HEK293T (cell line): ENCODE measurements around the gene NAMPT.

Experiments used
- CTCF ChIA-PET: fragments of 350-600 bp; formaldehyde crosslinking; extraction: SDS; loops from one replicate; lab custom pipeline; 2021; ENCODE audit warnings: antibody characterized with exemption, inconsistent platforms; lab: Yijun Ruan, JAX
- POLR2A ChIA-PET: fragments of 350-600 bp; formaldehyde crosslinking; extraction: SDS; loops from one replicate; lab custom pipeline; 2020; ENCODE audit warnings: antibody characterized with exemption, inconsistent platforms; lab: Yijun Ruan, JAX
- DNase-seq: peaks from one replicate; pipeline ENCODE4 v3.0.0; 2012; ENCODE audit warnings: mixed read lengths; ENCODE audit errors: extremely low spot score
- ARNT ChIP-seq: fragments of 450-650 bp; IDR thresholded peaks from 2 replicates; pipeline ENCODE4 v1.6.1; 2017; ENCODE audit warnings: mild to moderate bottlenecking
- BHLHE40 ChIP-seq: fragments of 450-650 bp; IDR thresholded peaks from 2 replicates; pipeline ENCODE4 v1.6.1; 2016; ENCODE audit warnings: mild to moderate bottlenecking, moderate library complexity, borderline replicate concordance
- CTBP1 ChIP-seq: fragments of 450-650 bp; IDR thresholded peaks from 2 replicates; pipeline ENCODE4 v1.6.1; 2016; ENCODE audit warnings: borderline replicate concordance
- ELF4 ChIP-seq: fragments of 450-650 bp; IDR thresholded peaks from 2 replicates; pipeline ENCODE4 v1.6.1; 2017; ENCODE audit warnings: antibody characterized with exemption
- FOXA1 ChIP-seq: fragments of 450-650 bp; IDR thresholded peaks from 2 replicates; pipeline ENCODE4 v1.6.1; 2016; ENCODE audit warnings: mild to moderate bottlenecking
- FOXK2 ChIP-seq: fragments of 450-650 bp; IDR thresholded peaks from 2 replicates; pipeline ENCODE4 v1.6.1; 2016; ENCODE audit warnings: mild to moderate bottlenecking
- FOXM1 ChIP-seq: fragments of 450-650 bp; IDR thresholded peaks from 2 replicates; pipeline ENCODE4 v1.6.1; 2017; ENCODE audit warnings: mild to moderate bottlenecking, borderline replicate concordance
- HDGF ChIP-seq: fragments of 450-650 bp; IDR thresholded peaks from 2 replicates; pipeline ENCODE4 v1.6.1; 2017; ENCODE audit warnings: antibody characterized with exemption, borderline replicate concordance
- L3MBTL2 ChIP-seq: fragments of 450-650 bp; conservative IDR thresholded peaks from 2 replicates; pipeline ENCODE4 v1.6.1; 2016; ENCODE audit warnings: mild to moderate bottlenecking
- LEF1 ChIP-seq: fragments of 450-650 bp; IDR thresholded peaks from 2 replicates; pipeline ENCODE4 v1.6.1; 2017; ENCODE audit warnings: mild to moderate bottlenecking, borderline replicate concordance
- NFRKB ChIP-seq: fragments of 450-650 bp; IDR thresholded peaks from 2 replicates; pipeline ENCODE4 v1.6.1; 2016; ENCODE audit warnings: mild to moderate bottlenecking, moderate library complexity
- PKNOX1 ChIP-seq: fragments of 450-650 bp; IDR thresholded peaks from 2 replicates; pipeline ENCODE4 v1.6.1; 2016
- SP1 ChIP-seq: fragments of 450-650 bp; IDR thresholded peaks from 2 replicates; pipeline ENCODE4 v1.6.1; 2017
- SUZ12 ChIP-seq: fragments of 450-650 bp; IDR thresholded peaks from 2 replicates; pipeline ENCODE4 v1.6.1; 2016; ENCODE audit warnings: mild to moderate bottlenecking
- TARDBP ChIP-seq: fragments of 450-650 bp; IDR thresholded peaks from 2 replicates; pipeline ENCODE4 v1.6.1; 2016
- ZNF384 ChIP-seq: fragments of 450-650 bp; IDR thresholded peaks from 2 replicates; pipeline ENCODE4 v1.6.1; 2016

The NAMPT gene

GRCh38 chr7:106222545-106222944 lies 62.2 kb downstream of the NAMPT start:
- no peak for DNase-seq
- ChIA-PET POLR2A (no interaction called here), CTCF (no interaction called here)
- TF ChIP-seq LEF1 (no peak), FOXM1 (no peak), PKNOX1 (no peak), NFRKB (no peak), HDGF (no peak), SUZ12 (no peak), ELF4 (no peak), ARNT (no peak), BHLHE40 (no peak), FOXK2 (no peak), CTBP1 (no peak), SP1 (no peak), ZNF384 (no peak), L3MBTL2 (no peak), FOXA1 (no peak), TARDBP (no peak)

- no peak for DNase-seq
- TF ChIP-seq HDGF: no peak
- no peak for TF ChIP-seq ELF4
- no peak for TF ChIP-seq FOXA1
- TF ChIP-seq ARNT: no peak
- TF ChIP-seq TARDBP: no peak
- no peak for TF ChIP-seq LEF1
- CTCF ChIA-PET: no interaction called here
- POLR2A ChIA-PET: no interaction called here
Measured at GRCh38 chr7:106220307-106220706, 64.5 kb downstream of the NAMPT start.

GRCh38 chr7:106219170-106219569 lies 65.6 kb downstream of the NAMPT start:
- POLR2A ChIA-PET: no interaction called here
- TF ChIP-seq SP1: no peak
- TF ChIP-seq CTBP1: no peak
- TF ChIP-seq FOXA1: no peak
- TF ChIP-seq LEF1: no peak
- no peak for TF ChIP-seq HDGF
- TF ChIP-seq L3MBTL2: no peak
- TF ChIP-seq ZNF384: no peak
- TF ChIP-seq BHLHE40: no peak
- no peak for TF ChIP-seq TARDBP
- TF ChIP-seq FOXK2: no peak
- DNase-seq: no peak
- CTCF ChIA-PET: no interaction called here

- DNase-seq: no peak
- ChIA-PET POLR2A (interaction anchor here (1.7 kb wide), 1 partner anchor 67 kb away, joined by 4 read pairs; no protein-coding TSS in a partner anchor), CTCF (no interaction called here)
- TF ChIP-seq FOXM1: no peak
- TF ChIP-seq SUZ12: no peak
- no peak for TF ChIP-seq LEF1
- no peak for TF ChIP-seq HDGF
- no peak for TF ChIP-seq NFRKB
- no peak for TF ChIP-seq FOXK2
- TF ChIP-seq L3MBTL2: no peak
- TF ChIP-seq ELF4: no peak
- no peak for TF ChIP-seq CTBP1
- TF ChIP-seq TARDBP: no peak
- no peak for TF ChIP-seq SP1
- TF ChIP-seq FOXA1: no peak
- no peak for TF ChIP-seq BHLHE40
Measured at GRCh38 chr7:106218546-106218945, 66.2 kb downstream of the NAMPT start.

- ChIA-PET POLR2A (interaction anchor here (1.7 kb wide), 1 partner anchor 68 kb away, joined by 4 read pairs; no protein-coding TSS in a partner anchor), CTCF (interaction anchor here (1.3 kb wide), 1 partner anchor 40 kb away, joined by 3 read pairs; no protein-coding TSS in a partner anchor)
- TF ChIP-seq BHLHE40 (no peak), SUZ12 (no peak), HDGF (no peak), L3MBTL2 (no peak), NFRKB (no peak), ELF4 (no peak), FOXK2 (no peak), ARNT (no peak), CTBP1 (no peak), ZNF384 (no peak), PKNOX1 (no peak), LEF1 (no peak), TARDBP (no peak), FOXM1 (no peak)
- DNase-seq: no peak
Measured at GRCh38 chr7:106216923-106217542, 67.8 kb downstream of the NAMPT start.

GRCh38 chr7:106216517-106216922 lies 68.3 kb downstream of the NAMPT start:
- CTCF ChIA-PET: interaction anchor here (1.3 kb wide), 1 partner anchor 39 kb away, joined by 3 read pairs; no protein-coding TSS in a partner anchor
- POLR2A ChIA-PET: no interaction called here
- TF ChIP-seq PKNOX1 (no peak), NFRKB (no peak), HDGF (no peak), LEF1 (no peak), BHLHE40 (no peak), FOXA1 (no peak), FOXK2 (no peak), ELF4 (no peak), ARNT (no peak), TARDBP (no peak), CTBP1 (no peak), L3MBTL2 (no peak), SUZ12 (no peak), ZNF384 (no peak), SP1 (no peak), FOXM1 (no peak)
- no peak for DNase-seq
